Hepatocyte (in vitro differentiated cells): ENCODE measurements around the gene GPRASP2. TPM values are rescaled to one million over a fixed set of nuclear protein-coding genes. Genes with fewer than 3 reads are reported as not detected.

Source experiments
- DNase-seq: peaks from one replicate; pipeline ENCODE4 v3.0.0-alpha.2; 2016; ENCODE audit warnings: low spot score
- H2AFZ ChIP-seq: fragments of 200-600 bp; sonication (generic); 2 replicates; pipeline ENCODE4 v1.6.0; 2016; ENCODE audit warnings: antibody characterized with exemption, mild to moderate bottlenecking
- H3K27ac ChIP-seq: fragments of 200-600 bp; sonication (generic); 2 replicates; pipeline ENCODE4 v1.5.1; 2016; ENCODE audit warnings: mild to moderate bottlenecking
- H3K27me3 ChIP-seq: fragments of 200-600 bp; sonication (generic); 2 replicates; pipeline ENCODE4 v1.6.1; 2016
- H3K36me3 ChIP-seq: fragments of 200-600 bp; sonication (generic); replicated peaks from 2 replicates; pipeline ENCODE4 v1.5.1; 2016; ENCODE audit warnings: low read depth; ENCODE audit not compliant: insufficient read depth
- H3K4me1 ChIP-seq: fragments of 200-600 bp; sonication (generic); 2 replicates; pipeline ENCODE4 v1.5.1; 2016; ENCODE audit warnings: mild to moderate bottlenecking, moderate library complexity; ENCODE audit not compliant: insufficient read depth
- H3K4me2 ChIP-seq: fragments of 200-600 bp; sonication (generic); 2 replicates; pipeline ENCODE4 v1.6.0; 2016
- H3K4me3 ChIP-seq: fragments of 200-600 bp; sonication (generic); 2 replicates; pipeline ENCODE4 v1.5.1; 2016; ENCODE audit warnings: mild to moderate bottlenecking
- H3K79me2 ChIP-seq: fragments of 200-600 bp; sonication (generic); 2 replicates; pipeline ENCODE4 v1.6.0; 2017; ENCODE audit warnings: mild to moderate bottlenecking
- H3K9me2 ChIP-seq: fragments of 200-600 bp; sonication (generic); replicated peaks from 2 replicates; pipeline ENCODE4 v1.6.0; 2017; ENCODE audit warnings: mild to moderate bottlenecking; ENCODE audit not compliant: insufficient read depth
- H3K9me3 ChIP-seq: fragments of 200-600 bp; sonication (generic); 2 replicates; pipeline ENCODE4 v1.5.1; 2016; ENCODE audit warnings: low read depth, mild to moderate bottlenecking
- H4K20me1 ChIP-seq: fragments of 200-600 bp; sonication (generic); 2 replicates; pipeline ENCODE4 v1.6.0; 2016; ENCODE audit warnings: mild to moderate bottlenecking; ENCODE audit not compliant: insufficient read depth, poor library complexity, severe bottlenecking
- CTCF ChIP-seq: fragments of 200-600 bp; sonication (generic); IDR thresholded peaks from 2 replicates; pipeline ENCODE4 v1.5.1; 2016; ENCODE audit warnings: antibody characterized with exemption, mild to moderate bottlenecking; ENCODE audit not compliant: poor library complexity
- EZH2 ChIP-seq: fragments of 200-600 bp; sonication (generic); IDR thresholded peaks from 2 replicates; pipeline ENCODE4 v1.6.1; 2016; ENCODE audit warnings: antibody characterized with exemption, mild to moderate bottlenecking, borderline replicate concordance
- EZH2phosphoT487 ChIP-seq: fragments of 200-600 bp; sonication (generic); IDR thresholded peaks from one replicate; pipeline ENCODE4 v1.6.1; 2018; ENCODE audit warnings: antibody characterized with exemption, mild to moderate bottlenecking, low read depth, moderate library complexity; ENCODE audit not compliant: unreplicated experiment, severe bottlenecking
- WGBS: methylation state at CpG from one replicate; pipeline ENCODE4 v1.1.6; 2016; ENCODE audit warnings: low lambda C conversion rate; ENCODE audit errors: missing lambda C conversion rate; 5-methylcytosine and 5-hydroxymethylcytosine counted together
- polyA plus RNA-seq: library from polyadenylated mRNA; unstranded; fragments of >200 nt; fragmentation: Nextera tagmentation; extraction: Ambion mirVana; gene quantifications from 2 replicates; pipeline ENCODE4 v1.2.1, GENCODE V29; 2016
- total RNA-seq: library from RNA; depleted of rRNA; stranded (reverse); fragments of >200 nt; gene quantifications from 2 replicates; pipeline ENCODE4 v1.2.3, GENCODE V29; 2014

Gene GPRASP2
- total and polyA plus RNA-seq, 2 experiments from 2014 or later, result 9.3 to 27.6 TPM

- Histone ChIP-seq H3K4me3 (no peak overlapping the region), H3K4me2 (no peak overlapping the region), H3K4me1 (no peaks in the 10 kb centered on the region), H3K36me3 (no peaks in the 10 kb centered on the region), H2AFZ (no peak overlapping the region), H3K27ac (no peak overlapping the region), H3K27me3 (no peaks in the 10 kb centered on the region), H3K79me2 (no peaks in the 10 kb centered on the region), H3K9me3 (no peaks in the 10 kb centered on the region), H4K20me1 (no peaks in the 10 kb centered on the region), H3K9me2 (no peaks in the 10 kb centered on the region)
- WGBS, result 94% methylated on average over 1 of the region's 1 CpG
- TF ChIP-seq CTCF (no peak), EZH2 (no peak), EZH2phosphoT487 (no peak)
- no peak for DNase-seq
Measured at GRCh38 chrX:102728646-102729045, 16.4 kb downstream of the GPRASP2 start.

- no peaks in the 10 kb centered on the region for H3K79me2 ChIP-seq
- no peak overlapping the region for H3K4me2 ChIP-seq
Measured at GRCh38 chrX:102739657-102740056, 27.4 kb downstream of the GPRASP2 start.

GRCh38 chrX:102744307-102744706 is 32.1 kb downstream of the GPRASP2 start:
- Histone ChIP-seq H3K36me3 (no peaks in the 10 kb centered on the region), H3K9me2 (no peaks in the 10 kb centered on the region), H4K20me1 (no peaks in the 10 kb centered on the region), H3K4me3 (no peak overlapping the region), H3K79me2 (no peaks in the 10 kb centered on the region), H3K4me2 (no peak overlapping the region), H3K9me3 (no peaks in the 10 kb centered on the region), H3K27ac (no peak overlapping the region), H3K4me1 (no peaks in the 10 kb centered on the region), H2AFZ (no peak overlapping the region), H3K27me3 (no peaks in the 10 kb centered on the region)
- 79% methylated on average over 1 of the region's 1 CpG for WGBS
- DNase-seq, result no peak
- TF ChIP-seq EZH2 (no peak), EZH2phosphoT487 (no peak), CTCF (no peak)

More at GRCh38 chrX:102739657-102740056, 27.4 kb downstream of the GPRASP2 start:
- no peaks in the 10 kb centered on the region for H3K4me1 ChIP-seq
- DNase-seq, result peak; percentile 15
- H4K20me1 ChIP-seq, result no peaks in the 10 kb centered on the region
- TF ChIP-seq EZH2 (no peak), EZH2phosphoT487 (no peak)
- 53% methylated on average over 7 of the region's 7 CpGs for WGBS
- H3K27me3 ChIP-seq, result no peaks in the 10 kb centered on the region
- no peak overlapping the region for H3K27ac ChIP-seq
- H2AFZ ChIP-seq, result no peak overlapping the region
- no peaks in the 10 kb centered on the region for H3K36me3 ChIP-seq
- H3K9me3 ChIP-seq, result no peaks in the 10 kb centered on the region
- no peaks in the 10 kb centered on the region for H3K9me2 ChIP-seq
- H3K4me3 ChIP-seq, result no peak overlapping the region

- H3K4me2 ChIP-seq, result peak overlapping the region; percentile 87
- no peak overlapping the region for H2AFZ ChIP-seq
- 39% methylated on average over 6 of the region's 14 CpGs for WGBS
- no peaks in the 10 kb centered on the region for H3K27me3 ChIP-seq
- no peaks in the 10 kb centered on the region for H3K9me2 ChIP-seq
- no peaks in the 10 kb centered on the region for H3K4me1 ChIP-seq
- H3K9me3 ChIP-seq, result no peaks in the 10 kb centered on the region
- DNase-seq, result peak; percentile 6
- peak overlapping the region; percentile 14 for H3K4me3 ChIP-seq
- no peaks in the 10 kb centered on the region for H4K20me1 ChIP-seq
- no peaks in the 10 kb centered on the region for H3K36me3 ChIP-seq
- no peak overlapping the region for H3K27ac ChIP-seq
- TF ChIP-seq CTCF, result no peak
- TF ChIP-seq EZH2, result no peak
- TF ChIP-seq EZH2phosphoT487, result no peak
- no peaks in the 10 kb centered on the region for H3K79me2 ChIP-seq
Measured at GRCh38 chrX:102745513-102745856, 33.2 kb downstream of the GPRASP2 start.
